ENCODE data around the gene AIM2.

The AIM2 gene

DNA sequence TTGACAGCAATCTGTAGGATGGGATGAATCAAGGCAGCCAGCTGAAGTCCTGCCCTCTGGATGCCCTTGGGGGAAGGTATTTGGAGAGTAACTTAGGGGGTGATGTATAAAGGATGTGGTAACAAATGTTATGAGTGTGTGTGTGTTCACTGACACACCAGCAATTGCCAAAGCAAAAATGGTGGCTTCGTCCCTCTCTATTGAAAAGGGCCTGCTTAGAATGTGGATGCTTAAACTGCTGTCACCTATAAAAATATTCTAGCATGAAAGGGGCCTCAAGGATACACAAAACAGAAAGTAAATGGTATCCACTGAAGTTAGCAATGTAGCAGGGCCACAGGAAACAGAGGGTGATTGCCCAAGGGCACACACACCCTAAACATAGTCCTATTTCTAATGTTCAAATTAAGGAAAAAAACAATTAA, 15.1 kb upstream of the AIM2 start:
- Histone ChIP-seq H3K4me1 (ENCODE audit: control insufficient read depth, insufficient read depth, low read length) (no peaks in the 10 kb centered on the region), H3K27me3 (ENCODE audit: control insufficient read depth, insufficient read depth, low read length) (no peaks in the 10 kb centered on the region), H3K27ac (ENCODE audit: low read depth, low read length) (no peak overlapping the region), H3K36me3 (ENCODE audit: control insufficient read depth, insufficient read depth, low read length) (no peaks in the 10 kb centered on the region), H3K9me3 (ENCODE audit: control insufficient read depth, insufficient read depth, low read depth, low read length) (no peaks in the 10 kb centered on the region), H3K9ac (ENCODE audit: low read length) (no peak overlapping the region), H3K4me3 (ENCODE audit: low read depth, low read length) (no peak overlapping the region)

DNA sequence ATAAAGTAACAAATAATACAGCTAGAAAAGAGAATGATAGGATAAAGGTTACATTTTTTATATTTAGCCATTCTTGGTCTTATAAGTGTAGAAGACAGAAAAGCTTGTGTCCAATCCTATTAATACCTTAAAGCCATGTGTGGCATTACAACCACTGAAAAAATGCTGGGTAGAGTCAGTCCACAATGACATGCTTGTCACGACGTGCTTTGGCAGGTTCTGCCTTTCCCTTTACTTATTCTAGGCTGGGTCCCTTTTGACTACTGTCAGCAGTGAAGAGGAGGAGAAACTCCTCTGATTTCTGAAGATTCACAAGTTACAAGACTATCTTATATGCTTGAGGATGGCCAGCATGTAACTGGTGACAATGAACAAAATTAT, 14.6 kb upstream of the AIM2 start:
- no peaks in the 10 kb centered on the region for H3K36me3 ChIP-seq (ENCODE audit: control insufficient read depth, insufficient read depth, low read length)

DNA sequence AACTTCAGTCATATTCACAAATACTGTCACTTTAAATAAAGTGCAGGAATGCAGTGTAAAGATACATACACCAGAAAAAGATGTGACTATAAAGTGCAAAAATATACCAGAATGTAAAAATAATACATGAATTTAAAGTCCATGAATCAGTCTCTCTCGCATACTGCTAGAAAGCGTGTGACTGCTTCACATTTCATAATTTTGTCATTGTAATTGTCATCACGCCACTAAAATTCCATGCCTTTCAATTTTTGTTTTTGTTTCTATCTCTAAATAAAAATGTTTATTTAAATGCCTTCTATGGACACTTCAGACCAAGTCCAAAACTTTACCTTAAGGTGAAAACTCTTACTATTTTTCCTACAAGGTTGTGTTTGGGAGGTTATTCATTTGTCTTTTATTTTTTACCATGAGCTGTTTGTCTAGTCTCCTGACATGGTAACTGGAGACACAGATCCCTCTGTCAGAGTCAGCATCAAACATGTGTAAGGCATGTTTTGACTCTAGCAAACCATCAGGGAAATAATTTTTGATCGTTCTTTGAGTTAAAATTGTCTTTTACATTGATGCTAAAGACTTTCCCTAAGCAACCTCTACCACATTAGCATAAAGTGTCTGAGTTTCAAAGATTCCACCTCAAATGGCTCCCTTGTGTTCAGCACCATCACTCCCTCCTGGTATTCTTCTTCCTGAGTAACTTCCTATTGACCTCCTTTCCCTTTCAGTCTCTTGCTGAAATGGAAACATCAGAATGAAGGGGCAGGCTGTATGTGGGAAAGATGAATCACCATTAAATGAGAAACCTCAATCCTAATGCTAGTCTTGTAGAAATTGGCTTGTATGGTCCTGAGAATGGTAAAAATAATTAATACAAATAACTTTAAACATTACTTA, 14.0 kb upstream of the AIM2 start:
- Histone ChIP-seq H3K27ac (ENCODE audit: low read depth, low read length) (no peak overlapping the region), H3K9me3 (ENCODE audit: control insufficient read depth, insufficient read depth, low read depth, low read length) (no peaks in the 10 kb centered on the region), H3K9ac (ENCODE audit: low read length) (no peak overlapping the region), H3K27me3 (ENCODE audit: control insufficient read depth, insufficient read depth, low read length) (no peaks in the 10 kb centered on the region), H3K36me3 (ENCODE audit: control insufficient read depth, insufficient read depth, low read length) (no peaks in the 10 kb centered on the region), H3K4me3 (ENCODE audit: low read depth, low read length) (no peak overlapping the region), H3K4me1 (ENCODE audit: control insufficient read depth, insufficient read depth, low read length) (no peaks in the 10 kb centered on the region)

More for the DNA sequence above, 14.6 kb upstream of the AIM2 start:
- H3K4me1 ChIP-seq (ENCODE audit: control insufficient read depth, insufficient read depth, low read length): no peaks in the 10 kb centered on the region
- no peak overlapping the region for H3K9ac ChIP-seq (ENCODE audit: low read length)
- H3K9me3 ChIP-seq (ENCODE audit: control insufficient read depth, insufficient read depth, low read depth, low read length): no peaks in the 10 kb centered on the region
- no peak overlapping the region for H3K27ac ChIP-seq (ENCODE audit: low read depth, low read length)
- no peak overlapping the region for H3K4me3 ChIP-seq (ENCODE audit: low read depth, low read length)
- no peaks in the 10 kb centered on the region for H3K27me3 ChIP-seq (ENCODE audit: control insufficient read depth, insufficient read depth, low read length)

DNA sequence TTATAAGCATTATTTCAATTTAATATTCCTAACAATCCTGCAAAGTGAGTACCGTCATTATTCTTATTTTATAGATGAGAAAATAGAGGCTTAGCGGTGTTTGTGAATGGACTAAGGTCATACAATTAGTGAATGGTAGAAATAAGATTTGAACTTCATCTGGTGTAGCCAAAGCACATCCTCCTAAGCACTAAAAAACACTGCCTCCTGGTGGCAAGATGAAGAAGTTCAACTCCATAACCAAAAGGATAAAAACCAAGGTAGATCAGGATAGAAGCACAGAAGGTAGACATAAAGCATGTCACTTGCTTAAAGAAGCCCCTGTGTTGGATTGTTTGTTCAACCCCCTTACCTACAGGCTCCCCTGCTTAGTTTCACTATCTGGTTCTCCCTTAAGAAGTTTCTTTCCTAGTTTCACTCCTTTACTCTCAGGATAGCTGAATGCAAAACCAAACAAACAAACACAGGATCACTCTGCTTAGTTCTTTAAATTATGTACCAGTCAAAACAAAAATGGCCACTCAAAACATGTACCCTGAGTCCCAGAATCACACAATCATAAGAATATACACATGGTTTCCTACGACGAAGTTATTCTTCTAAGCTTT, 12.7 kb upstream of the AIM2 start:
- Histone ChIP-seq H3K4me1 (ENCODE audit: control insufficient read depth, insufficient read depth, low read length) (no peaks in the 10 kb centered on the region), H3K36me3 (ENCODE audit: control insufficient read depth, insufficient read depth, low read length) (no peaks in the 10 kb centered on the region), H3K9me3 (ENCODE audit: control insufficient read depth, insufficient read depth, low read depth, low read length) (no peaks in the 10 kb centered on the region), H3K9ac (ENCODE audit: low read length) (no peak overlapping the region), H3K27ac (ENCODE audit: low read depth, low read length) (no peak overlapping the region), H3K4me3 (ENCODE audit: low read depth, low read length) (no peak overlapping the region), H3K27me3 (ENCODE audit: control insufficient read depth, insufficient read depth, low read length) (no peaks in the 10 kb centered on the region)

DNA sequence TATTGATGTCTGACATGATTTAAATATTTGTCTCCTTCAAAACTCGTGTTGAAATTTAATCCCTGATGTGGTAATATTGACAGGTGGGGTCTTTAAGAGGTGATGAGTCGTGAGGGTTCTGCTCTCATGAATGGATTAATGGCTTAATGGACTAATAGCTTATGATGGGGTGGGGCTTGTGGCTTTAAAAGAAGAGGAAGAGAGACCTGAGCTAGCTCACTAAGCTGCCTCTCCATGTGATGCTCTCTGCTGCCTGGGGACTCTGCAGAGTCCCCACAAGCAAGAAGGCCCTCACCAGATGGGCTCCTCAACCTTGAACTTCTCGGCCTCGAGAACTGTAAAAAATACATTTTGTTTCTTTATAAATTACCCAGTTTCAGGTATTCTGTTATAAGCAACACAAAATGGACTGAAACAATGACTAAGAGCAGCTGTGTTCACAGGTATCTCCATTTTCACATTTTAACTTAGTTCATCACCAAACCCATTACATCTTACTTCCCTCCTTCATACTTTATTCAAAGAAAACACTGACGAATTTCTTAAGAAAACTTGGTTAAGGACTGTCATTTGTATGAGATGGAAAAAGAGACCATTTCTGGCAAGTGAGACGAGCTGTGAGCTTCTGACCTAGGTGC, 12.1 kb upstream of the AIM2 start:
- no peaks in the 10 kb centered on the region for H3K27me3 ChIP-seq (ENCODE audit: control insufficient read depth, insufficient read depth, low read length)
- H3K36me3 ChIP-seq (ENCODE audit: control insufficient read depth, insufficient read depth, low read length): no peaks in the 10 kb centered on the region
- H3K9me3 ChIP-seq (ENCODE audit: control insufficient read depth, insufficient read depth, low read depth, low read length): no peaks in the 10 kb centered on the region
- no peak overlapping the region for H3K27ac ChIP-seq (ENCODE audit: low read depth, low read length)
- no peak overlapping the region for H3K4me3 ChIP-seq (ENCODE audit: low read depth, low read length)
- no peak overlapping the region for H3K9ac ChIP-seq (ENCODE audit: low read length)
- no peaks in the 10 kb centered on the region for H3K4me1 ChIP-seq (ENCODE audit: control insufficient read depth, insufficient read depth, low read length)

DNA sequence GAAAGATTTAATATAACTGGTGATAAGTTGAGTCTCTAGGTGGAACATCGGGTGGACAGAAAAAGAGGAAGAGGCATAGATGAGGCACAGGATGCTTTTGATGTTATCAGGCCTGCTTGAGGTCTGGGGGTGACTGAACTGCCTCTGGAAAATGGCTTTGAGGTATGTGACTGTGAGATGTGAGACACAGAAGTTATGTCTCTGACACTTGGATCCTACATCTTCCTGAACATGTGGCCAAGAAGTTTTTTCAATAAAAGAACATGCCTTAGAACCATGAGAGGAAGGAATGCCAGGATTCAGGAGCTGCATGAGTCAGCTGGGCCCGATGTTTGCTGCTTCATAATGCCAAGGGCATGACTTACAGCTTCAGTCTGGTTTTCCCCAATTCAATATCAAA, 11.5 kb upstream of the AIM2 start:
- H3K36me3 ChIP-seq (ENCODE audit: control insufficient read depth, insufficient read depth, low read length): no peaks in the 10 kb centered on the region
- no peaks in the 10 kb centered on the region for H3K27me3 ChIP-seq (ENCODE audit: control insufficient read depth, insufficient read depth, low read length)
- no peaks in the 10 kb centered on the region for H3K9me3 ChIP-seq (ENCODE audit: control insufficient read depth, insufficient read depth, low read depth, low read length)
- H3K27ac ChIP-seq (ENCODE audit: low read depth, low read length): no peak overlapping the region
- H3K4me1 ChIP-seq (ENCODE audit: control insufficient read depth, insufficient read depth, low read length): no peaks in the 10 kb centered on the region
- H3K4me3 ChIP-seq (ENCODE audit: low read depth, low read length): no peak overlapping the region
- H3K9ac ChIP-seq (ENCODE audit: low read length): no peak overlapping the region

DNA sequence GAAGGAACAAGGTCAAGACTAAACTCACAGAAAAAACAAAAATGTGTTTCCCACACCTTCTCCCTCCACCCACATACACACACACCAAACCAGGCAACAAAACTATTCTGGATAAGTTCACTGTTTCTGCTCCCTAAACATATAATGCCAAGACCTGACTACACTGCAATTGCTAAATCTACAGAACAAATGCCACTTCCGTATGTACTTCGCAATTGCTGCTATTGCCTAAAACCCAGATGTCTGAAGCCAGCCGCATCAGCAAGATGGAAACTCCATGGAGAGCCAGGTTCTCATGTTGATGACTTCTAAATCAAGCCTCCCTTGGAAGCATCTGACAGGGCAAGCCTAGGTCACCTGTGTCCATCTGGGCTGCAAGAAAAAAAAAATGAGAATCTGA, 8.3 kb upstream of the AIM2 start:
- no peaks in the 10 kb centered on the region for H3K27me3 ChIP-seq (ENCODE audit: control insufficient read depth, insufficient read depth, low read length)
- no peak overlapping the region for H3K4me3 ChIP-seq (ENCODE audit: low read depth, low read length)
- H3K4me1 ChIP-seq (ENCODE audit: control insufficient read depth, insufficient read depth, low read length): no peaks in the 10 kb centered on the region
- no peak overlapping the region for H3K9ac ChIP-seq (ENCODE audit: low read length)
- H3K9me3 ChIP-seq (ENCODE audit: control insufficient read depth, insufficient read depth, low read depth, low read length): no peaks in the 10 kb centered on the region
- no peak overlapping the region for H3K27ac ChIP-seq (ENCODE audit: low read depth, low read length)
- no peaks in the 10 kb centered on the region for H3K36me3 ChIP-seq (ENCODE audit: control insufficient read depth, insufficient read depth, low read length)

DNA sequence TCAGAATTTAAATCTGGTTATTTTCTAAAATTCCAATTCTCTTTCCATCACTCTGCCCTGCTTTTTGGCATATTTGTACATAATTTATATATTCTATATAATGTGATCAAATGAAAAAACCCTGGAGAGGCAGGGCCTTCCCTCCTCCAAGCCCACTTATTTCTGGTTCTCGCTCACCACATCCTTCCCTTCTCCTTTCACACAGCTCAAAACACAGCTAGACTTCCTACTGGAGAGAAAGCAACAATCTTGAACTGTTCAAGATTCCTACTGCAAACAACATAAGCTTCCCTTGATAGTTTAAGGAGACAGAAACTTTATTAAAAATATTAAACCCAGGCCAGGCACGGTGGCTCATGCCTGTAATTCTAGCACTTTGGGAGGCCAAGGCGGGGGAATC, 7.6 kb upstream of the AIM2 start:
- Histone ChIP-seq H3K9ac (ENCODE audit: low read length) (no peak overlapping the region), H3K4me1 (ENCODE audit: control insufficient read depth, insufficient read depth, low read length) (no peaks in the 10 kb centered on the region), H3K27ac (ENCODE audit: low read depth, low read length) (no peak overlapping the region), H3K36me3 (ENCODE audit: control insufficient read depth, insufficient read depth, low read length) (no peaks in the 10 kb centered on the region), H3K9me3 (ENCODE audit: control insufficient read depth, insufficient read depth, low read depth, low read length) (no peaks in the 10 kb centered on the region), H3K27me3 (ENCODE audit: control insufficient read depth, insufficient read depth, low read length) (no peaks in the 10 kb centered on the region), H3K4me3 (ENCODE audit: low read depth, low read length) (no peak overlapping the region)

DNA sequence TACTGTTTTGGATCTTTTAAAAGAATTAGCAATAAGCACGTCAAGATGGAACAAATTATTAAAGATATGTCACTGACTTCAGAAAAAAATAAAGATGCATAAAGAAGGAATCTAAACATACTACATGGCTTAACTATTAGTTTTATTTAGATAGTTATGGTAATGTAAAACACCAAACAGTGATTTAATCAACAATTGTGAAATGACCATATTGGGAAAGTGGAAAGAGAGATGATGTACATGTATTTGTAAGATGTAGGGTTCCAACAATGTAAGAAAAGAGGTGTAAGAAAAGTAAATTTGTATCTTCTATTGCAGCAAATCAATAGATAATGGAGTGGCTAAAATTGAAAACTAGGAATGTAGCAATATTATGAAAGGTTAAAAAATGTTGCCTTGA, 6.4 kb upstream of the AIM2 start:
- no peaks in the 10 kb centered on the region for H3K4me1 ChIP-seq (ENCODE audit: control insufficient read depth, insufficient read depth, low read length)

DNA sequence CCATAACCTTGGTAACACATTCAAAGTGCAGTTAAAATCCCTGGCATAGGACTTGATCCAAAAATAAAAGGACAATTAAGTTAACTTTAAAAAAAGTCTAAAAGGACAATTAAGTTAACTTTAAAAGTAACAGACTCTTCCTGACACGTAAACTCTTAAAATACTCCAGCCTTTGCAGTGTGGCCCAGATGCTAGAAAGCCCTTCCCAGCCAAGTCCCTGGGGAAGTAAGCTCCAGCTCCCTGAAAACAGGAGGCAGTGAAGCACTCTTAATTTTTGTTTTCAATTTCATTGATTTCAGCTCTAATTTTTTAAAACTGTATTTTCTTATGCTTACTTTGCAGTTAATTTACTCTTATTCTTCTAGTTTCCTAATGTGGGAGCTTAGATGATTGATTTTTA, 5.1 kb upstream of the AIM2 start:
- no peak overlapping the region for H3K4me3 ChIP-seq (ENCODE audit: low read depth, low read length)

More for the DNA sequence above, 6.4 kb upstream of the AIM2 start:
- no peaks in the 10 kb centered on the region for H3K27me3 ChIP-seq (ENCODE audit: control insufficient read depth, insufficient read depth, low read length)
- H3K27ac ChIP-seq (ENCODE audit: low read depth, low read length): no peak overlapping the region
- H3K4me3 ChIP-seq (ENCODE audit: low read depth, low read length): no peak overlapping the region
- no peaks in the 10 kb centered on the region for H3K36me3 ChIP-seq (ENCODE audit: control insufficient read depth, insufficient read depth, low read length)
- no peak overlapping the region for H3K9ac ChIP-seq (ENCODE audit: low read length)
- no peaks in the 10 kb centered on the region for H3K9me3 ChIP-seq (ENCODE audit: control insufficient read depth, insufficient read depth, low read depth, low read length)

DNA sequence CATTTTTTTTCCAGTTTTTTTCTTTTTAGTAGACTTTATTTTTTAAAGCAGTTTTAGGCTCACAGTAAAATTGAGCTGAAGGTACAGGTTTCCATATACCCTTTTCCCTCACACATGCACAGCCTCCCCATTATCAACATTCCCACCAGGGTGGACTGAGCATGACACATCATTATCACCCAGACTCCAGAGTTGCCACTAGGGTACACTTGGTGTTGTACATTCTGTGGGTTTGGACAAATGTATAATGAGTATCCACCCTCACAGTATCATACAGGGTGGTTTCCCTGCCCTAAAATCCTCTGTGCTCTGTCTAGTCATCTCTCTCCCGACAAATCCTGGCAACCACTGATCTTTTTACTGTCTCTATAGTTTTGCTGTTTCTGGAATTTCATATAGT, 3.0 kb upstream of the AIM2 start:
- Histone ChIP-seq H3K27me3 (ENCODE audit: control insufficient read depth, insufficient read depth, low read length) (no peaks in the 10 kb centered on the region), H3K4me1 (ENCODE audit: control insufficient read depth, insufficient read depth, low read length) (no peaks in the 10 kb centered on the region), H3K27ac (ENCODE audit: low read depth, low read length) (no peak overlapping the region), H3K9me3 (ENCODE audit: control insufficient read depth, insufficient read depth, low read depth, low read length) (no peaks in the 10 kb centered on the region), H3K36me3 (ENCODE audit: control insufficient read depth, insufficient read depth, low read length) (no peaks in the 10 kb centered on the region), H3K9ac (ENCODE audit: low read length) (no peak overlapping the region), H3K4me3 (ENCODE audit: low read depth, low read length) (no peak overlapping the region)

More for the DNA sequence above, 5.1 kb upstream of the AIM2 start:
- Histone ChIP-seq H3K9me3 (ENCODE audit: control insufficient read depth, insufficient read depth, low read depth, low read length) (no peaks in the 10 kb centered on the region), H3K9ac (ENCODE audit: low read length) (no peak overlapping the region), H3K27ac (ENCODE audit: low read depth, low read length) (no peak overlapping the region), H3K4me1 (ENCODE audit: control insufficient read depth, insufficient read depth, low read length) (no peaks in the 10 kb centered on the region), H3K27me3 (ENCODE audit: control insufficient read depth, insufficient read depth, low read length) (no peaks in the 10 kb centered on the region), H3K36me3 (ENCODE audit: control insufficient read depth, insufficient read depth, low read length) (no peaks in the 10 kb centered on the region)

Measured in HUES6 (cell line).